ENCODE data around the gene FXR2.
"Not testable (repeated sequence)": the region's sequence is repeated elsewhere in the genome, so short reads cannot be mapped to it uniquely, and the experiment has no call there.

Gene FXR2

GRCh38 chr17:7614425-7615264 lies at the start of gene FXR2:
Gene FXR2, minus strand, starts transcription at chr17:7614897. Its CDS starts 365 bp downstream, at chr17:7614532.
- peak; percentile 99 for DNase-seq

GRCh38 chr17:7656958-7657609 lies 42.4 kb upstream of the FXR2 start:
- no peak for DNase-seq

DNA sequence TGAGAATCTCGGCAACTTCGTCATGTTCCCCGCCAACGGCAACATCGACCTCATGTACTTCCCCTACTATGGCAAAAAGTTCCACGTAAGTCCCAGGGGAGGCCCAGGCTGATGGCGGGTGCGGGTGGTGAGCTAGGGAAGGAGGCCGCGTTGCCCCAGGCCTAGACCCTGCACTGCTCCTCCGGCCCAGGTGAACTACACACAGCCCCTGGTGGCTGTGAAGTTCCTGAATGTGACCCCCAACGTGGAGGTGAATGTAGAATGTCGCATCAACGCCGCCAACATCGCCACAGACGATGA lies 40.8 kb upstream of the FXR2 start:
- DNase-seq, result no peak

DNA sequence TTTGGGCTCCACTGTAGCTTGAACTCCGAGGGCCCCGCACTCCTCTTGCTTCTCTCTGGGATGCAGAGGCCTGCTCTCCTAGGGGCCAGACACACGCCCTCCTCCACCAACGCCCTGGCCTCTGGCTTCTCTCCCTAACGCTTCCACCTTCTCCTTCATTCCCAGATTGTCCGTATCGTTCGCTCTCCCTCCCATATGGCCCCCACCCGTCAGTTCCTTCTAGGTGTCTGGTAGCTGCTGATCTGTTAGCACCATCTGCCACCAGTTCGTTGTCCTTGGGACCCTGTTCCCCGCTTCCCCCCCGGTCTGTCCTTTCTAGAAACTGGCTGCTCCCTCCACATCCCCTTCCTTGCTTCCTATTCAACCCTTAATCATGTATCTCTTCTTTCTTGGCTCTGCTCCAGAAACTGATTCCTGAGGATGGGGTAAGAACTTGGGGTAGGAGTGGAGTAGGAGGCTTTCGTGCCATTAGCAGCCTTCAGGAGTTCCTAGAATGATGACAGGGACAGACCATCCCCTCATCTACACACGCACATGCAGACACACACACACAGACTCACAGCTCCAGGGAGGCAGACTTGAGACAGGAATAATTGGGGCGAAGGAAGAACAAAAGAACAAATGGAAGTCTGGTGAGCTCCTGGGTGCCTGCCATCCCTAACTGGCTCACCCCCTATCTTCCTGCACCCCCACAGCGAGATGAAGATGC lies 40.3 kb upstream of the FXR2 start:
- no peak for DNase-seq

DNA sequence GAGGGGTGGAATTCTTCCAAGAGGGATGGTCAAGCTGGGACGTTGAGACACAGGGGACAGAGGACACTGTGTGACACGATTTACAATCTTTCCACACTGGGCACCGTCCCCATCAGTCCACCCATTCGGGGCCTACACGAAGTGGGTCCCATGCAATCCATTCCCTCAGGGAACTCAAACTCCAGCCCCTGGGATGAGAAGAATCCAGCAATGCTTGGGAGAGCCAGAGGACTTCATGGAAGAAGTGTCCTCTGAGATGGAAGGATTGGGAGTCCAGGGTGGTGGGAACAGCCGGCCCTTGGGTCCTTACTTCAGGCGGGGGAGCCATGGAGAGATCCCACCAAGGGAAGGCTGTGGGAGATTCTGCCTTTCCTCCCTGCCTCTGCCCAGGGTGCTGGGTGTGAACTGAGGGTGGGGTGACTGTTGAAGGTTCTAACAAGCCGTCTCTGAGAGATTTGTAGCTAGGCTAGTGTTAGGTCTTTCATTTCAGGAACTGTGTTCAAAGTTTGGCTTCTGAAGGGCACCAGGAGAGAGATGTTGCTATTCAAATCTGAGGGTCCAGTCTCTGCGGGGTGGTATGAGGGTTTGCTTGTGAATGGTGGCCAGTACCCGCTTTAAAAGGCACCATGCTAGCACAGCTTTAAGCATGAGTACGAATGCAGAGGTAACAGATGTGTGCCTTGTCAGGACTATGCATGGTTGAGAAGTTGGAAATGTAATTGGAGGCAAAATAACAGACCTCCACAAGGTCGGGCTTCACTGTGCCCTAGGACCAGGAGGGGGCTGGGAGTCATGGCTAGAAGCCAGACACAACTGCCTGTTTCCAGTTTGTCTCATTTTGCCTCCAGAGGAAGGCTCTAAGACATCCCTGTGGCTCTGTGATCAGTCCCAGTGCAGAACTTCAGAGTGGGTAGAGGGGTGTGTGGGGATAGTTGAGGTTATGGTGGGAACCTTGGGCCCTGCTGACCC lies 38.0 kb upstream of the FXR2 start:
- no peak for DNase-seq

DNA sequence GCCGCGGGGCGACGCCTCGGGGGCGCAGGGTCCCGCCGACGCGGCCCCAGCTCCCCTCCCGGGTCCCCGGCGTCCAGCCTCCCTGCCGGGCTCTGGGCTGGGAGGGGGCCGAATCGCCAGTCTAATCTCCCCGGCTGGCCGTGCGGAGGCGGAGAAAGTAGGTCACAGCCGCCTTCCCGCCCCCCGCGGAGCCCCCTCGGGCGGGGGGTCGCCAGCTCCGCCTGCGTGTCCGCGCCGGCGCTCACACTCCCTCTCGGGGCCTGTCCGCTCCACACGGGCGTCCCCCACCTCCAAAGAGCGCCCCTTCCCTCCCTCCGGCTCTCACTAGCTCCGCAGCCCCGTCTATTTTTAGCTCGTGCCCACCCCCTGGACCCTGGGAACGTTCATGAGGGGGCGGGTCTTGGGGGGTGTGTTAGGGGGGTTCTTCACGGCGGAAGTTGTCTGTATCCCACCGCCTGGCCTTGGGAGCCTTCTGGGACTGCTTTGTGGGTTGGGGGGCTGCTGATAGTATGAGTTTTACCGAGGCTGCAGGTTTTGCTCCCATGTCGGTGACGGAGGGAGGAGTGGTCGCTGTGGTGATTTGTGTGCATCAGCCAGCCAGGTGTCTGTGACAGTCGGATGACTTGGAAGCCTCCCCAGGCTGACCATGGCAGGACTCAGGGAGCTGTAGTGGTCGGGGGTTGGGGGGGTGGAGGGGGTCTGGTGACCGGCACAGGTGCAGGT lies 37.1 kb upstream of the FXR2 start:
- no peak for DNase-seq

GRCh38 chr17:7651097-7651664 lies 36.5 kb upstream of the FXR2 start:
- no peak for DNase-seq

DNA sequence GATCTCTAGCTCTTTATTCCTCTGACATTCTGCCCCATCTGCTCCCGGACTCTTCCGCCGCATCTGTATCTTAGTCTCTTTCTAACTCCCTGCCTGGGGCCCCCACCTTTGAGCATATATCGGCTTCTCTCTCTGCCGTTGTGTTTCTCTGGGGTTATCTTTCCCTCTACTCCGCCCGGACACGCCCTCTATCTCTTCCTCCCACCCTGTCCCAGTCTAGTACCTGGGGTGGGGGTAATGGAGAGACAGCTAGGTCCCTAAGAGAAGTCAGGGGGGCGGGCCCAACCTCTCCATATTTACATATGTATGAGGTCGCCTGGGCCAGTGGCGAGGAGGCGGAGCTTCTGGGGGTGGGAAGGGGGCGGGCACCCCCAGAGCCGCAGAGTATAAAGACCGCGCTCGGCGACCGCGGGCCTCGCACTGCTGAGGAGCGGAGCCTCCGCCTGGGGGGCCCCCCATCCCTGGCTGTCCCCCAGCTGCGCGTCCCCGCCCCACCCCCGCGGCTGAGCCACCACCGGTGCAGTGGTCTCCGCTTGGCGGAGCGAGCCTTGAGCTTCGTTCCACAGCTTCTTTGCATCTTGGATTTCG lies 35.9 kb upstream of the FXR2 start, which contains the start of gene ATP1B2:
TSS of gene ATP1B2 (plus strand) at position 418 of the 588 bp plus-strand sequence. CDS start 593 bp downstream, outside the sequence.
- peak; percentile 36 for DNase-seq

DNA sequence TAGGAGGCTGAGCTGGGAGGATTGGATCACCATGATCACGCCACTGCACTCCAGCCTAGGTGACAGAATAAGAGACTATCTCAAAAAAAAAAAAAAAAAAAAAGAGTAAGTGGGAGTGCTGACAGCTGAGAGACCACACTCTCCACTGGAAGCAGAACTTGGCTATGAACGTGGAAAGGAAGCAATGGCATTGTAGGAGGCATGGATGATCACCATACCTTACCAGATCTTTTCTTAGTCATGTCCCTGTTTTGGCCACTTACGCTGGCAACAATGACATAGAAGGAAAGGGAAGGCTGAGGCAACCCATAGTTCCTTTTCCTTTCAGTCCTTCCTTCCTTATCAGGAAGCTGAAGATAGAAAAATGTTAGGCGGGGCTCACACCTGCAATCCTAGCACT lies 32.3 kb upstream of the FXR2 start:
- no peak for DNase-seq

DNA sequence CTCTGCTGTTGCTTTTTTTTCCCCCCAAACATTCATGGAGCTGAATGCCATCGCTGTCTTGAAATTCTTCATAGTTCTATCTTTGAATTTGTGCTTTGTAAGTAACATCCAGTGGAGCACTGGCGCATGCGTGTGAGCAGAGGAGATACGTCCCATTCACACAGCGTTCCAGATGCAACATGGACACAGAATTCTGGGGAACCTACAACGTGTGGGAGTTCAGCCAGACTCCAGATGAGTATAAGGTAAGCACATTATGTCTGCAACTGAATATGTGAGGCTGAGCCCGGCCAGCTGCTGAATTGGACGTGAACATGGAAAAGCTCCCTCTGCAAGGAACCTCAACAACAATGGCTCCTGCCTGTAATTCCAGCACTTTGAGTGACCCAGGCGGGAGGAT lies 31.8 kb upstream of the FXR2 start:
- no peak for DNase-seq

- no peak for DNase-seq
Observed at GRCh38 chr17:7644775-7645174, 30.1 kb upstream of the FXR2 start.

- not testable (repeated sequence) for DNase-seq
Observed at GRCh38 chr17:7641635-7642034, 26.9 kb upstream of the FXR2 start.

DNA sequence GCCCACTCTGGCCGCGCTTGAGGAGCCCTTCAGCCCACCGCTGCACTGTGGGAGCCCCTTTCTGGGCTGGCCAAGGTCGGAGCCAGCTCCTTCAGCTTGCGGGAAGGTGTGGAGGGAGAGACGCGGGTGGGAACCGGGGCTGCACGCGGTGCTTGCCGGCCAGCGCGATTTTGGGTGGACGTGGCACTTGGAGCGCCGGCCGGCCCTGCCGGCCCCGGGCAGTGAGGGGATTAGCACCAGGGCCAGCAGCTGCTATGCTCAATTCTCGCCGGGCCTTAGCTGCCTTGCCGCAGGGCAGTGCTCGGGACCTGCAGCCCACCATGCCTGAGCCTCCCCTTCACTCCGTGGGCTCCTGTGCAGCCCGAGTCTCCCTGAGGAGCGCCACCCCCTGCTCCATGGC lies 26.1 kb upstream of the FXR2 start:
- DNase-seq, result no peak

- DNase-seq, result no peak
Observed at GRCh38 chr17:7636163-7636562, 21.5 kb upstream of the FXR2 start.

DNA sequence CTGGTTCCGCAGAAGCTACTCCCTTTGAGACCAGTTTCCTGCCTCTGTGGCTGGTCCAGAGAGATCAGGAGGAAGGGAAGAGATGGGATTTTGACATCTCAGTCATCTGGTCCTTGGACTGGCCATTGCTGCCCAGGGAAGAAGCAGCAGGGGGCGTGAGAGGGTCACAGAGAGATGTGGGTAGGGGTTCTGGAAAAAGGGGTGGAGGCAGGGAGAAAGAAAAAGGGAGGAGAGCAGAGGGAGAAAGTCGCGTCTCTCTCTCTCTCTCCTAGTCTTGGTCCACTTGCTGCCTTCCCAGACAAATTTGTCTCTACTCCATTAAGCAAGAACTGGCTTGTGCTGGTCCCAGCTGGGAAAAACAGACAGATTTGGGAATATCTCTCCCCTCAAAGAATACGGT lies 19.7 kb upstream of the FXR2 start:
- no peak for DNase-seq

GRCh38 chr17:7633093-7633492 lies 18.4 kb upstream of the FXR2 start:
- DNase-seq, result no peak

DNA sequence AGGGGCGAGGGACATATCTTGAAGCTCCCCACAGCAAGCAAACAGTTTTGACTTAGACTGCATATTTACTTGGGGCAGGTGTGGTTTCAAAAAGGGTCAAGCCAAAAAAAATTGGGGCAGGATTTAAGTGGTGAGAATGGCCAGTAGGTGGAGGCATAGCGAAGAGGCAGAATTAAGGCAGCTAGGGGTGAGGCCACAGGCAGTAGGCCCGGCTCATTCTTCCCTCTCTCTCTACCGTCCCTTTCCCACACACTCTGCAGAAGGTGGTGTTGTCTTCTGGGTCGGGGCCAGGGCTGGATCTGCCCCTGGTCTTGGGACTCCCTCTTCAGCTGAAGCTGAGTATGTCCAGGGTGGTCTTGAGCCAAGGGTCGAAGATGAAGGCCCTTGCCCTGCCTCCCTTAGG lies 17.8 kb upstream of the FXR2 start:
- no peak for DNase-seq

DNA sequence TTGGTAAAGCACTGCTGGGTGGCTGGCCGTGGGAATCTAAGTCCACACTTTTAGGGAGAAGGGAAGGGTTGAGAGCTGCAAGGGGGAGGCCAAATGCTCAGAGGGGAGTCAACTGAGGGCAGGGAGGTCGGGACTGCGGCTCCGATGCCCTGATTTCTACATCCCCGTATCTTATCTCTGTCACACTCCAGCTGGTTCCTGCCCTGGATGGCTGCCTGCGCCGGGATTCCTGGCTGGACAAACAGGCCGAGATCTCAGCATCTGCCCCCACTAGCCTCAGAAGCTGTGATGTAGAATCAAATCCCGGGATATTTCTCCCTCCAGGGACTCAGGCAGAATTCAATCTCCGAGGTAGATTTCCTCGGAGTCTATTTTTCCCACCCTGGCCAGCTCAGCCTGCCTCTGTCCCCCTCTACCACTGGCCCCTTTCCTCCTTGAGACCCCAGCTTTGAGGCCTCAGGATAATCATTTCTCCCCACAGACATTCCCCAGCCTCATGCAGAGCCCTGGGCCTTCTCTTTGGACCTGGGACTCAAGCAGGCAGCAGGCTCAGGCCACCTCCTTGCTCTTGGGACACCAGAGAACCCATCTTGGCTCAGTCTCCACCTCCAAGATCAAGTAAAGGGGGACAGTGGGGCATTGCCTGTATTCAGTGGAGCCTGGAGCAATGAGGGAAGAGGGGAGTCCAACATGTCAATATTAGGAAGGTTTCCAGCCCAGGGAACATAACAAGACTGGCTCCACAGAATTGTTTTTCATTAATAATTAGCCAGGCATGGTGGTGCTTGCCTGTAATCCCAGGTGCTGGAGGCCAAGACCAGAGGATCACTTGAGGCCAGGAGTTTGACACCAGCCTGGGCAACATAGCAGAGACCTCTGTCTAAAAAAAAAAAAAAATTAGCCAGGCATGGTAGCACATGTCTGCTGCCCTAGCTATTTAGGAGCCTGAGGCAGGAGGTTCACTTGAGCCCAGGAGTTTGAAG lies 17.0 kb upstream of the FXR2 start:
- DNase-seq, result no peak

- DNase-seq, result no peak
Observed at GRCh38 chr17:7629939-7630571, 15.4 kb upstream of the FXR2 start, which contains the start of gene SHBG. Gene SHBG, plus strand, starts transcription at chr17:7630135. Its CDS starts 38 bp downstream, at chr17:7630173.

All from DMS79 (cell line).